Panc1 (cell line): ENCODE measurements around the gene ABCB6.

Experiments used
- CTCF ChIP-seq: fragments of 450-650 bp; IDR thresholded peaks from 2 replicates; pipeline ENCODE4 v1.5.1; 2017; ENCODE audit warnings: mild to moderate bottlenecking
- POLR2AphosphoS5 ChIP-seq: IDR thresholded peaks from 2 replicates; pipeline ENCODE4 v1.6.1; 2012; ENCODE audit warnings: mild to moderate bottlenecking, low read depth, low read length, moderate library complexity
- REST ChIP-seq, 2 experiments: IDR thresholded peaks; 2 replicates each; pipeline ENCODE4 v1.6.1; 2011 to 2012; ENCODE audit warnings: low read depth in 2 of 2, control low read depth in 1 of 2, low read length in 1 of 2, mild to moderate bottlenecking in 1 of 2, moderate library complexity in 1 of 2; ENCODE audit not compliant: insufficient read depth in 1 of 2
- SIN3A ChIP-seq: IDR thresholded peaks from 2 replicates; pipeline ENCODE4 v1.6.1; 2012; ENCODE audit warnings: low read depth, mild to moderate bottlenecking, low read length, moderate library complexity, borderline replicate concordance; ENCODE audit not compliant: insufficient read depth

- TF ChIP-seq CTCF (no peak), POLR2AphosphoS5 (no peak), REST (IDR thresholded peaks at IDR 0.05; ENCODE audit: insufficient read depth in 1 of 2, low read depth in 2 of 2, low read length in 1 of 2) (no peak), SIN3A (no peak)
Observed at GRCh38 chr2:219210196-219210885, 8.4 kb downstream of the ABCB6 start.
